Mammary epithelial cell (primary cell): ENCODE results near the gene DUS3L.

Experiments
- CTCF ChIP-seq, 2 donors: IDR thresholded peaks in 1 of 2; conservative IDR thresholded peaks in 1 of 2; 2 replicates each; pipeline ENCODE4 v1.5.1; 2011 to 2012; ENCODE audit warnings: inconsistent platforms in 2 of 2, low read length in 2 of 2, mild to moderate bottlenecking in 2 of 2, control low read depth in 1 of 2, low read depth in 1 of 2; ENCODE audit not compliant: insufficient read depth in 1 of 2; ENCODE audit errors: extremely low read depth in 1 of 2
- EZH2 ChIP-seq: IDR thresholded peaks from 2 replicates; pipeline ENCODE4 v1.6.1; 2012; ENCODE audit warnings: low read length, inconsistent platforms, borderline replicate concordance

- TF ChIP-seq CTCF (conservative IDR thresholded peaks at IDR 0.05 in 1 of 2, IDR thresholded peaks at IDR 0.05 in 1 of 2; ENCODE audit: extremely low read depth in 1 of 2, insufficient read depth in 1 of 2, low read depth in 1 of 2, low read length in 2 of 2) (no peak), EZH2 (no peak)
These were observed 41.1 kb upstream of the DUS3L start for GRCh38 chr19:5832061-5832460.
